Astrocyte (in vitro differentiated cells and primary cell): ENCODE measurements around the gene B3GALT6.

Experiments
- EZH2 ChIP-seq: IDR thresholded peaks from 2 replicates; pipeline ENCODE4 v1.6.1; 2012; ENCODE audit warnings: mild to moderate bottlenecking, low read length, inconsistent platforms; ENCODE audit not compliant: insufficient read depth
- TF ChIP-seq, protein P1 (sequence below): IDR thresholded peaks from 2 replicates; pipeline ENCODE4 v1.5.1; 2011; ENCODE audit warnings: low read depth, mild to moderate bottlenecking, inconsistent platforms, low read length, moderate library complexity; ENCODE audit not compliant: insufficient read depth

DNA sequence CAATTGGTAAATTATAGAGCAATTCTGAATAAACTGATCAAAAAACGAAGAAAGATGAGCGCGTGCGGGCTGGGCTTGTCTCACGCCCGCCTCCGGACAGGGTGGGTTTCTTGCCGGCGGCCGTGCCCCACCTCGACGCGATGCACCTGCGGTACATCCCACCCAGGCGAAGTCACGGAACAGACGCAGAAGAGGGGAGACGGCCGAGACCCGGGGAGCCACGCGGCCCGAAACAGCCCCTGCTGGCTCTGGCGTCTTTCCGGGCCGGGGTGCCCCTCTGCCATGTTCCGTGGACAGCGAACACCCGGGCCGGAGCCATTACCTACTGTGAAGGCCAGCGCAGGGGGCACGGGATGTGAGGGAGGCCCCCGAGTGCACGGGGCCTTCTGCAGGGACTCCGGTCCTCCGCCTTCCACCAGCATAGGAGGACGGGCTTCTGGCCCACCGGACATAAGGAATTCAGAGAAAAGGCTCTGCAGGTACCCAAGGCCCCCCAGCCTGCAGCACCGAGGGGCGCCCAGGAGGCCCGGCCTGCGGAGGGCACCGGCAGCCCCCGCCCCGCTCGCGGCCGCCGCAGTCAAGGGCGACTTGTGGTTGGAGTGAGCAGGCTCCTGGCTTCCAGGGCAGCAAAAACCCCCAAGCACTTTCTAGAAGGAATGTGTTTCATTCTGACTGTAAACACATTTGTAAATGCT is 22.1 kb downstream of the B3GALT6 start:
- TF ChIP-seq, protein P1, sequence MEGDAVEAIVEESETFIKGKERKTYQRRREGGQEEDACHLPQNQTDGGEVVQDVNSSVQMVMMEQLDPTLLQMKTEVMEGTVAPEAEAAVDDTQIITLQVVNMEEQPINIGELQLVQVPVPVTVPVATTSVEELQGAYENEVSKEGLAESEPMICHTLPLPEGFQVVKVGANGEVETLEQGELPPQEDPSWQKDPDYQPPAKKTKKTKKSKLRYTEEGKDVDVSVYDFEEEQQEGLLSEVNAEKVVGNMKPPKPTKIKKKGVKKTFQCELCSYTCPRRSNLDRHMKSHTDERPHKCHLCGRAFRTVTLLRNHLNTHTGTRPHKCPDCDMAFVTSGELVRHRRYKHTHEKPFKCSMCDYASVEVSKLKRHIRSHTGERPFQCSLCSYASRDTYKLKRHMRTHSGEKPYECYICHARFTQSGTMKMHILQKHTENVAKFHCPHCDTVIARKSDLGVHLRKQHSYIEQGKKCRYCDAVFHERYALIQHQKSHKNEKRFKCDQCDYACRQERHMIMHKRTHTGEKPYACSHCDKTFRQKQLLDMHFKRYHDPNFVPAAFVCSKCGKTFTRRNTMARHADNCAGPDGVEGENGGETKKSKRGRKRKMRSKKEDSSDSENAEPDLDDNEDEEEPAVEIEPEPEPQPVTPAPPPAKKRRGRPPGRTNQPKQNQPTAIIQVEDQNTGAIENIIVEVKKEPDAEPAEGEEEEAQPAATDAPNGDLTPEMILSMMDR: no peak
- no peak for TF ChIP-seq EZH2
